ENCODE results near the gene LPP.

LPP gene

GRCh38 chr3:188712991-188713390 lies 559.0 kb downstream of the LPP start:
- no peak for DNase-seq (ENCODE audit: low spot score)

GRCh38 chr3:188719545-188719944 lies 565.6 kb downstream of the LPP start:
- DNase-seq (ENCODE audit: low spot score) = no peak

GRCh38 chr3:188720215-188720614 lies 566.3 kb downstream of the LPP start:
- no peak for DNase-seq (ENCODE audit: low spot score)

- no peak for DNase-seq (ENCODE audit: low spot score)
Observed at GRCh38 chr3:188720636-188721035, 566.7 kb downstream of the LPP start.

- no peak for DNase-seq (ENCODE audit: low spot score)
Observed at GRCh38 chr3:188721312-188721711, 567.4 kb downstream of the LPP start.

GRCh38 chr3:188721990-188722389 lies 568.0 kb downstream of the LPP start:
- DNase-seq (ENCODE audit: low spot score) = no peak

GRCh38 chr3:188722963-188723362 lies 569.0 kb downstream of the LPP start:
- DNase-seq (ENCODE audit: low spot score) = no peak

GRCh38 chr3:188727052-188727451 lies 573.1 kb downstream of the LPP start:
- DNase-seq (ENCODE audit: low spot score) = peak; percentile 22

GRCh38 chr3:188728371-188728896 lies 574.5 kb downstream of the LPP start:
- DNase-seq (ENCODE audit: low spot score) = no peak

- peak; percentile 24 for DNase-seq (ENCODE audit: low spot score)
Observed at GRCh38 chr3:188729422-188729821, 575.5 kb downstream of the LPP start.

GRCh38 chr3:188734395-188734794 lies 580.4 kb downstream of the LPP start:
- DNase-seq (ENCODE audit: low spot score) = no peak

- no peak for DNase-seq (ENCODE audit: low spot score)
Observed at GRCh38 chr3:188739511-188739910, 585.6 kb downstream of the LPP start.

GRCh38 chr3:188740010-188740409 lies 586.1 kb downstream of the LPP start:
- no peak for DNase-seq (ENCODE audit: low spot score)

GRCh38 chr3:188742755-188743550 lies 589.0 kb downstream of the LPP start:
- DNase-seq (ENCODE audit: low spot score) = no peak

- DNase-seq (ENCODE audit: low spot score) = no peak
Observed at GRCh38 chr3:188744166-188744565, 590.2 kb downstream of the LPP start.

GRCh38 chr3:188745031-188745430 lies 591.1 kb downstream of the LPP start:
- DNase-seq (ENCODE audit: low spot score) = no peak

- DNase-seq (ENCODE audit: low spot score) = no peak
Observed at GRCh38 chr3:188746291-188746783, 592.4 kb downstream of the LPP start.

- DNase-seq (ENCODE audit: low spot score) = no peak
Observed at GRCh38 chr3:188747489-188747888, 593.5 kb downstream of the LPP start.

- no peak for DNase-seq (ENCODE audit: low spot score)
Observed at GRCh38 chr3:188749010-188749617, 595.2 kb downstream of the LPP start.

GRCh38 chr3:188749830-188750229 lies 595.9 kb downstream of the LPP start:
- no peak for DNase-seq (ENCODE audit: low spot score)

- DNase-seq (ENCODE audit: low spot score) = no peak
Observed at GRCh38 chr3:188750617-188751016, 596.7 kb downstream of the LPP start.

GRCh38 chr3:188752850-188753249 lies 598.9 kb downstream of the LPP start:
- DNase-seq (ENCODE audit: low spot score) = peak; percentile 49

GRCh38 chr3:188754267-188754666 lies 600.3 kb downstream of the LPP start:
- DNase-seq (ENCODE audit: low spot score) = peak; percentile 42

Measured in germinal center (tissue), 1 donor.